ENCODE data around the gene LRRFIP1.

Gene LRRFIP1

DNA sequence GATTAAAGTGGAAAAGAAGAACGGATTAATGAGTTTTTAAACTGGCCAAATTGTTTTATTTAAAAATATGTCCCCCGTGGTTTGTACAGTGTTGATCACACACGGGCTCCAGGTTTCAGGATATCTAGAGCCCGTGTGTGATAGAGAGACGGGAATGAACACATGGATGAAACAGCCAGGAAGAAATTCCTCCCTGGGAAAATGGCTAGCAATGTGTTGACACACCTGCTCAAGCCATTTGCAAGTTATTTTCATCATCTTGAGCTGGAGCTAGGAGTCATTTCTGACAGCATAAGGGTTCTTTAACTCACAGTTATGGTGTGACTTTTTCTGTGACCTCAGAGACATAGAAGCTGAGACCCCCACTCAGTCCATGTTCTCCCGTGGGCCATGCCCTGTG is 81.6 kb downstream of the LRRFIP1 start:
- no peak for TF ChIP-seq SPI1 (IDR thresholded peaks at IDR 0.05; ENCODE audit: borderline replicate concordance, low read depth)
- DNase-seq (ENCODE audit: low read depth in 1 of 2, low spot score in 1 of 2), result no peak
- Histone ChIP-seq H3K4me3 (replicated peaks; ENCODE audit: insufficient read depth, low read length) (no peak overlapping the region), H3K27ac (replicated peaks) (no peak overlapping the region), H3K27me3 (ENCODE audit: insufficient read depth, poor library complexity, severe bottlenecking) (no peaks in the 10 kb centered on the region)

GRCh38 chr2:237711458-237712150 is 84.2 kb downstream of the LRRFIP1 start:
- Histone ChIP-seq H3K27ac (replicated peaks) (no peak overlapping the region), H3K27me3 (ENCODE audit: insufficient read depth, poor library complexity, severe bottlenecking) (no peaks in the 10 kb centered on the region), H3K4me3 (replicated peaks; ENCODE audit: insufficient read depth, low read length) (no peak overlapping the region)
- TF ChIP-seq POLR2AphosphoS5 (IDR thresholded peaks at IDR 0.05; ENCODE audit: low read depth), result no peak
- TF ChIP-seq, protein P1, sequence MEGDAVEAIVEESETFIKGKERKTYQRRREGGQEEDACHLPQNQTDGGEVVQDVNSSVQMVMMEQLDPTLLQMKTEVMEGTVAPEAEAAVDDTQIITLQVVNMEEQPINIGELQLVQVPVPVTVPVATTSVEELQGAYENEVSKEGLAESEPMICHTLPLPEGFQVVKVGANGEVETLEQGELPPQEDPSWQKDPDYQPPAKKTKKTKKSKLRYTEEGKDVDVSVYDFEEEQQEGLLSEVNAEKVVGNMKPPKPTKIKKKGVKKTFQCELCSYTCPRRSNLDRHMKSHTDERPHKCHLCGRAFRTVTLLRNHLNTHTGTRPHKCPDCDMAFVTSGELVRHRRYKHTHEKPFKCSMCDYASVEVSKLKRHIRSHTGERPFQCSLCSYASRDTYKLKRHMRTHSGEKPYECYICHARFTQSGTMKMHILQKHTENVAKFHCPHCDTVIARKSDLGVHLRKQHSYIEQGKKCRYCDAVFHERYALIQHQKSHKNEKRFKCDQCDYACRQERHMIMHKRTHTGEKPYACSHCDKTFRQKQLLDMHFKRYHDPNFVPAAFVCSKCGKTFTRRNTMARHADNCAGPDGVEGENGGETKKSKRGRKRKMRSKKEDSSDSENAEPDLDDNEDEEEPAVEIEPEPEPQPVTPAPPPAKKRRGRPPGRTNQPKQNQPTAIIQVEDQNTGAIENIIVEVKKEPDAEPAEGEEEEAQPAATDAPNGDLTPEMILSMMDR (IDR thresholded peaks at IDR 0.05; ENCODE audit: insufficient read depth, low read length), result no peak
- TF ChIP-seq SPI1 (IDR thresholded peaks at IDR 0.05; ENCODE audit: borderline replicate concordance, low read depth), result no peak
- TF ChIP-seq GABPA (IDR thresholded peaks at IDR 0.05; ENCODE audit: low read depth), result no peak
- TF ChIP-seq REST (IDR thresholded peaks at IDR 0.05; ENCODE audit: insufficient replicate concordance, low read depth), result no peak
- no peak for DNase-seq (ENCODE audit: low read depth in 1 of 2, low spot score in 1 of 2)

GRCh38 chr2:237712477-237713377 is 85.3 kb downstream of the LRRFIP1 start:
- DNase-seq (ENCODE audit: low read depth in 1 of 2, low spot score in 1 of 2), result no peak
- no peaks in the 10 kb centered on the region for H3K27me3 ChIP-seq (ENCODE audit: insufficient read depth, poor library complexity, severe bottlenecking)
- H3K4me3 ChIP-seq (replicated peaks; ENCODE audit: insufficient read depth, low read length), result no peak overlapping the region
- no peak overlapping the region for H3K27ac ChIP-seq (replicated peaks)
- TF ChIP-seq GABPA (IDR thresholded peaks at IDR 0.05; ENCODE audit: low read depth) (no peak), POLR2AphosphoS5 (IDR thresholded peaks at IDR 0.05; ENCODE audit: low read depth) (no peak), REST (IDR thresholded peaks at IDR 0.05; ENCODE audit: insufficient replicate concordance, low read depth) (no peak), SPI1 (IDR thresholded peaks at IDR 0.05; ENCODE audit: borderline replicate concordance, low read depth) (no peak)
- TF ChIP-seq, protein P1 (IDR thresholded peaks at IDR 0.05; ENCODE audit: insufficient read depth, low read length), result no peak

DNA sequence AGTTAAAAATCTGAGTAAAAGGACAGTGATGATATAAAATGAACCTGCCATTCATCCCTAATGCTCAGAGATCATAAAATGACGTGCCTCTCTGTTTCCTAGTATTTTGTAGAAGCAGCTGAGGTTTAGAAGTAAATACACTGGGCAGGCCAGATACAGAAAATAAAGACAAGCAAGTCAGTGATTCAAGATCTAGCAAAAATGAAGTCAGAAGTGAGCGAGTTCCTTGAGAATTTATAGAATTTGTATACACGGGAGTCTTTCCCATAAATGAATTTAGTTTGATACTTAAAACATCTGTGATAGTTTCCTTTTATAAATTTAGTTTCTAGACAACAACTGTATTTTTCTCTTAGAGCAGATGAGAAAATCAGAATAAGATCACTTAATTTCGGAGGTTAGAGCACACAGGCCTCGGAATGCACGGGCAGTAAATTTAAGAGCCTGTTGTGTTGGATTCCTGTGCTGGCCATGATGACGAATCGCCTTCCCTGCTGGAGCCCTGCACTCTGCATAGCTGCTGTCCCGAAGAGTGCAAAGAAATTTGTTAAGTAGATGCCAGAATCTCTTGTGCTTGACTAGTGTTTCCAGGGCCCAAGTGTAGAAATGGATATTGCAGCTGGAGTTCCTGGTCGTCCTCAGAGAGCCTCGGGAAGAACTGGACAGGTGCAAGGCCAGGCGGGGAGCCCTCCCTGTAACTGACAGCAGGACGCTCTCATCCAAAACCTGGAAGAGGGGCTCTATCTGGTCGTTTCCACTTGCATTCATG is 87.5 kb downstream of the LRRFIP1 start:
- no peak for DNase-seq (ENCODE audit: low read depth in 1 of 2, low spot score in 1 of 2)
- Histone ChIP-seq H3K27me3 (ENCODE audit: insufficient read depth, poor library complexity, severe bottlenecking) (no peaks in the 10 kb centered on the region), H3K4me3 (replicated peaks; ENCODE audit: insufficient read depth, low read length) (no peak overlapping the region), H3K27ac (replicated peaks) (no peak overlapping the region)
- TF ChIP-seq REST (IDR thresholded peaks at IDR 0.05; ENCODE audit: insufficient replicate concordance, low read depth) (no peak), POLR2AphosphoS5 (IDR thresholded peaks at IDR 0.05; ENCODE audit: low read depth) (no peak), GABPA (IDR thresholded peaks at IDR 0.05; ENCODE audit: low read depth) (no peak), SPI1 (IDR thresholded peaks at IDR 0.05; ENCODE audit: borderline replicate concordance, low read depth) (no peak)
- TF ChIP-seq, protein P1 (IDR thresholded peaks at IDR 0.05; ENCODE audit: insufficient read depth, low read length), result no peak
